Thoracic aorta (tissue), 2 donors: Measurements from ENCODE around the gene ARMC7. TPM values are rescaled to one million over a fixed set of nuclear protein-coding genes. Genes with fewer than 3 reads are reported as not detected.

Experiments used
- ATAC-seq: fragments of 150-250 bp; one replicate; pipeline ENCODE4 v1.8.0; 2017; ENCODE audit warnings: low read depth; ENCODE audit not compliant: insufficient number of reproducible peaks, low FRiP score
- DNase-seq: peaks from one replicate; pipeline ENCODE4 v3.0.0-alpha.2; 2020; ENCODE audit warnings: low spot score
- H3K27ac ChIP-seq, 2 donors: fragments of 200-600 bp; sonication (generic); 1 replicate in 1 of 2; 2 replicates in 1 of 2; pipeline ENCODE4 v1.5.1; 2016; ENCODE audit warnings: mild to moderate bottlenecking in 2 of 2, moderate library complexity in 2 of 2
- H3K27me3 ChIP-seq: fragments of 200-600 bp; sonication (generic); replicated peaks from 2 replicates; pipeline ENCODE4 v1.6.0; 2016; ENCODE audit warnings: mild to moderate bottlenecking; ENCODE audit not compliant: insufficient read depth
- H3K36me3 ChIP-seq: fragments of 200-600 bp; sonication (generic); one replicate; pipeline ENCODE4 v1.5.1; 2016
- H3K4me1 ChIP-seq, 2 donors: fragments of 200-600 bp; sonication (generic); 1 replicate in 1 of 2; 2 replicates in 1 of 2; pipeline versions ENCODE4 v1.5.1 to v1.6.0; 2016; ENCODE audit warnings: low read depth in 2 of 2, mild to moderate bottlenecking in 1 of 2; ENCODE audit not compliant: control insufficient read depth in 1 of 2
- H3K4me3 ChIP-seq: fragments of 200-600 bp; sonication (generic); 2 replicates; pipeline ENCODE4 v1.5.1; 2016; ENCODE audit warnings: mild to moderate bottlenecking
- H3K9me3 ChIP-seq: fragments of 200-600 bp; sonication (generic); 2 replicates; pipeline ENCODE4 v1.5.1; 2016
- CTCF ChIP-seq: fragments of 200-600 bp; sonication (generic); IDR thresholded peaks from one replicate; pipeline ENCODE4 v1.5.1; 2019; ENCODE audit warnings: antibody characterized with exemption
- total RNA-seq, 2 donors: library from RNA; depleted of rRNA; stranded (reverse); fragments of >200 nt; gene quantifications; one replicate each; pipeline versions ENCODE4 v1.1.0 to v1.2.3, GENCODE V29; 2016

ARMC7 gene
- total RNA-seq, 2 donors from 2014 or later, result 6.1 to 7.6 TPM

GRCh38 chr17:75176625-75177024 lies 66.9 kb downstream of the ARMC7 start:
- H3K27me3 ChIP-seq, result no peaks in the 10 kb centered on the region
- H3K9me3 ChIP-seq, result no peaks in the 10 kb centered on the region
- no peak overlapping the region for H3K27ac ChIP-seq
- peaks cover 39% of the 10 kb centered on the region for H3K36me3 ChIP-seq
- no peak overlapping the region for H3K4me3 ChIP-seq
- DNase-seq (no peak), ATAC-seq (no peak)
- TF ChIP-seq CTCF, result no peak
- peaks cover 10 to 31% of the 10 kb centered on the region in 2 donors for H3K4me1 ChIP-seq

- no peak for DNase-seq
- no peak for TF ChIP-seq CTCF
- H3K36me3 ChIP-seq, result peaks cover 27% of the 10 kb centered on the region
- no peaks in the 10 kb centered on the region for H3K27me3 ChIP-seq
- peaks cover 10 to 26% of the 10 kb centered on the region in 2 donors for H3K4me1 ChIP-seq
- H3K9me3 ChIP-seq, result no peaks in the 10 kb centered on the region
- no peak for ATAC-seq
- no peak overlapping the region for H3K27ac ChIP-seq
- H3K4me3 ChIP-seq, result no peak overlapping the region
These were observed 68.7 kb downstream of the ARMC7 start for GRCh38 chr17:75178453-75178852.

Other genes with a start within 250 kb of the ARMC7 start
- 1 to 10 TPM; 4.4 to 9.7 TPM for gene FDXR, start 237.0 kb upstream of the ARMC7 start, total RNA-seq
- gene FADS6, start 216.3 kb upstream of the ARMC7 start, total RNA-seq, result not detected
- gene USH1G, start 186.7 kb upstream of the ARMC7 start, total RNA-seq, result not detected
- gene OTOP2, start 185.7 kb upstream of the ARMC7 start, total RNA-seq, result not detected
- not detected for gene OTOP3, start 174.1 kb upstream of the ARMC7 start, total RNA-seq
- gene HID1, start 137.2 kb upstream of the ARMC7 start, total RNA-seq, result 10 to 100 TPM; 14.3 to 14.8 TPM
- gene CDR2L, start 122.3 kb upstream of the ARMC7 start, total RNA-seq, result 10 to 100 TPM; 26.4 to 29.8 TPM
- 10 to 100 TPM; 40.3 to 82.6 TPM for gene MRPL58, start 97.3 kb upstream of the ARMC7 start, total RNA-seq
- 100 to 1,000 TPM; 109 to 189 TPM for gene ATP5PD, start 63.0 kb upstream of the ARMC7 start, total RNA-seq
- 10 to 100 TPM; 18.7 to 22.7 TPM for gene KCTD2, start 62.7 kb upstream of the ARMC7 start, total RNA-seq
- gene SLC16A5, start 22.0 kb upstream of the ARMC7 start, total RNA-seq, result 10 to 100 TPM in 1 of 2 donors, 1 to 10 TPM in 1; 9.2 to 10.0 TPM
- 10 to 100 TPM; 57.9 to 80.0 TPM for gene NT5C, start 21.8 kb downstream of the ARMC7 start, total RNA-seq
- gene JPT1, start 44.5 kb downstream of the ARMC7 start, total RNA-seq, result 10 to 100 TPM; 19.6 to 45.7 TPM
- gene SUMO2, start 73.0 kb downstream of the ARMC7 start, total RNA-seq, result 10 to 100 TPM; 57.9 to 60.1 TPM
- 10 to 100 TPM; 30.3 to 39.3 TPM for gene NUP85, start 95.7 kb downstream of the ARMC7 start, total RNA-seq
- 10 to 100 TPM; 33.3 to 41.9 TPM for gene GGA3, start 151.6 kb downstream of the ARMC7 start, total RNA-seq
- gene MRPS7, start 151.9 kb downstream of the ARMC7 start, total RNA-seq, result 10 to 100 TPM; 29.0 to 33.2 TPM
- gene MIF4GD, start 161.3 kb downstream of the ARMC7 start, total RNA-seq, result 10 to 100 TPM; 32.5 to 70.1 TPM
- 10 to 100 TPM in 1 of 2 donors, 1 to 10 TPM in 1; 6.1 to 12.6 TPM for gene SLC25A19, start 179.5 kb downstream of the ARMC7 start, total RNA-seq